ENCODE data around the gene BTBD9. TPM values are rescaled to one million over a fixed set of nuclear protein-coding genes. Genes with fewer than 3 reads are reported as not detected.

Gene BTBD9
- total RNA-seq, 1 experiment from 2014 or later, result 8.9 TPM

DNA sequence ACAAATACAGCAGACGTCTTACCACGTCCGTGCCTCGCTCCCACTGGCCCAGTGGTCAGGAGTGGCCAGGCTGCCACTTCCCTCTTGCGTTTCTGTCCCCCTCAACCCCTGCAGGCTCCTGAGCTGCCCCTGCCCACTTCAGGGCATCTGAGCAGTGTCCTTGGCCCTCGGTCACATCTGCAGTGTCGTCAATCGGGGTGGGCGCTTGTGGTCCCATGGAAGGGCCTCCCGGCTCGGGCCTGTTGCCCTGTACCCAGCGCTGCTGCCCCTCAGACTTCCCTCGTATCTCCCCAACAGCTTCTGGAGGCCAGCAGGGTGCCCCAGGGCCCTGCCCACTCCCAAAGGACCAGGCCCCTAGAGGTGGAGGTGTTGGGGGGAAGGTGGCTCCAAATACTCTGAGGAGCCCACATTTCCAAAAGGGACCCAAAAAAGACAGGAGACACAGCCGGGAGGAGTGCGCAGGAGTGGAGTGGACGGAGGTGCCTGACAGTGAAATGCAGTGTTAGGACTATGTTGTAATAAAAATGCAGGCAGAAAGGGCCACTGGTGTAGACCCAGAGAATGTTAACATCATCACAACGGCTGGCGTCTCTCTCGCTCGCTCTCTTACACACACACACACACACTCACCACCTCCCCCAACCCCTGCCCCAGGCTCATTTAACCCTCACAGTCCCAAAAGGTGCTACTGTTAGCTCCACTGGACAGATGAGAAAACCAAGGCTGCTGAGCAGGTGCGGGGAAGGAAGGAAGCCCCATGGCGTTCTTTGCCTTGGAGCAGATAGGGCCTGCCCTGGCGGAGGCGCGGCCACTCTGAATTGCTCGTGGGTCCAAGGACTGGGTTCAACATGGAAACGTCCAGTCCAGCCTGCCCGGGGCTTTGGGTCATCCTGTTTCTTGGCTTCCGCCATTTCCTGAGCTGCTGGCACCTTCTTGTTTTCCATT is 476.3 kb downstream of the BTBD9 start:
- Histone ChIP-seq H3K4ac (ENCODE audit: low read depth, low read length) (no peak overlapping the region), H3K23me2 (ENCODE audit: insufficient read length, low read depth, low read length, poor library complexity, severe bottlenecking) (no peaks in the 10 kb centered on the region), H2AK5ac (ENCODE audit: insufficient read length, low read length) (no peak overlapping the region), H3K79me1 (ENCODE audit: insufficient read depth, low read depth, low read length, poor library complexity, severe bottlenecking) (no peaks in the 10 kb centered on the region), H3T11ph (ENCODE audit: low read length) (no peak overlapping the region), H2BK20ac (ENCODE audit: low read depth, low read length, poor library complexity, severe bottlenecking) (no peak overlapping the region), H2BK120ac (ENCODE audit: low read depth, low read length, poor library complexity, severe bottlenecking) (no peak overlapping the region), H4K91ac (ENCODE audit: insufficient read length, low read depth, low read length) (no peak overlapping the region), H2BK15ac (ENCODE audit: low read depth, low read length) (no peak overlapping the region), H3K27me3 (ENCODE audit: insufficient read depth, low read length) (no peaks in the 10 kb centered on the region), H3K4me2 (ENCODE audit: insufficient read depth, insufficient read length, low read length) (no peak overlapping the region), H3K9ac (ENCODE audit: extremely low read depth, insufficient read length, low read length) (no peak overlapping the region), H4K8ac (replicated peaks; ENCODE audit: insufficient read length, low read depth, low read length) (no peak overlapping the region), H2BK5ac (ENCODE audit: insufficient read length, low read length) (no peak overlapping the region), H3K27ac (ENCODE audit: insufficient read length, low read depth, low read length) (no peak overlapping the region), H2AFZ (ENCODE audit: low read length) (no peak overlapping the region), H3K56ac (ENCODE audit: insufficient read length, low read depth, low read length) (no peak overlapping the region), H3K79me2 (ENCODE audit: insufficient read depth, low read length) (no peaks in the 10 kb centered on the region), H3K4me1 (ENCODE audit: insufficient read depth, low read length) (no peaks in the 10 kb centered on the region; the same call in 1 of the 2 replicates), H3K14ac (ENCODE audit: insufficient read depth, low read length) (no peak overlapping the region; the same call in 1 of the 2 replicates), H3K9me3 (ENCODE audit: control insufficient read depth, low read depth, low read length) (no peaks in the 10 kb centered on the region), H3K23ac (ENCODE audit: insufficient read length, low read depth, low read length) (no peak overlapping the region), H2BK12ac (ENCODE audit: insufficient read length, low read depth, low read length) (no peak overlapping the region), H4K5ac (ENCODE audit: insufficient read length, low read depth, low read length) (no peak overlapping the region), H3K18ac (ENCODE audit: insufficient read length, low read depth, low read length) (no peak overlapping the region), H4K20me1 (ENCODE audit: control insufficient read depth, insufficient read depth, insufficient read length) (no peaks in the 10 kb centered on the region)
- TF ChIP-seq, protein P1, sequence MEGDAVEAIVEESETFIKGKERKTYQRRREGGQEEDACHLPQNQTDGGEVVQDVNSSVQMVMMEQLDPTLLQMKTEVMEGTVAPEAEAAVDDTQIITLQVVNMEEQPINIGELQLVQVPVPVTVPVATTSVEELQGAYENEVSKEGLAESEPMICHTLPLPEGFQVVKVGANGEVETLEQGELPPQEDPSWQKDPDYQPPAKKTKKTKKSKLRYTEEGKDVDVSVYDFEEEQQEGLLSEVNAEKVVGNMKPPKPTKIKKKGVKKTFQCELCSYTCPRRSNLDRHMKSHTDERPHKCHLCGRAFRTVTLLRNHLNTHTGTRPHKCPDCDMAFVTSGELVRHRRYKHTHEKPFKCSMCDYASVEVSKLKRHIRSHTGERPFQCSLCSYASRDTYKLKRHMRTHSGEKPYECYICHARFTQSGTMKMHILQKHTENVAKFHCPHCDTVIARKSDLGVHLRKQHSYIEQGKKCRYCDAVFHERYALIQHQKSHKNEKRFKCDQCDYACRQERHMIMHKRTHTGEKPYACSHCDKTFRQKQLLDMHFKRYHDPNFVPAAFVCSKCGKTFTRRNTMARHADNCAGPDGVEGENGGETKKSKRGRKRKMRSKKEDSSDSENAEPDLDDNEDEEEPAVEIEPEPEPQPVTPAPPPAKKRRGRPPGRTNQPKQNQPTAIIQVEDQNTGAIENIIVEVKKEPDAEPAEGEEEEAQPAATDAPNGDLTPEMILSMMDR (conservative IDR thresholded peaks at IDR 0.05), result no peak
- Mint-ChIP-seq H3K9me3 (no peaks in the 10 kb centered on the region), H3K4me1 (peaks cover 12 to 25% of the 10 kb centered on the region in 2 experiments), H3K27ac (no peak overlapping the region; a peak in 1 of 7 replicates), H3K4me3 (no peak overlapping the region), H3K27me3 (ENCODE audit: low read depth) (no peaks in the 10 kb centered on the region; the same call in 1 of the 2 replicates), H3K36me3 (ENCODE audit: insufficient read depth in 1 of 3, low read depth in 3 of 3) (peaks cover 2 to 12% (median 4%) of the 10 kb centered on the region in 3 experiments; a peak in 6 of 7 replicates)
- no peak for DNase-seq
- WGBS (ENCODE audit: extremely low coverage, insufficient read length, low lambda C conversion rate), result no CpG with 5 or more reads among the region's 29 CpGs

All from H9 (cell line).